WTC11 (cell line): ENCODE results near the gene PDE11A. TPM values are rescaled to one million over a fixed set of nuclear protein-coding genes. Genes with fewer than 3 reads are reported as not detected.

Experiments used
- ATAC-seq: fragments of 200-7000 bp; cut with Tn5 transposase; 2 replicates; pipeline ENCODE4 v1.10.0; 2021; ENCODE audit warnings: mild to moderate bottlenecking, moderate library complexity
- CTCF ChIA-PET: fragments of 300-600 bp; sonication (Branson Sonifier 250); formaldehyde crosslinking; loops from one replicate; lab custom pipeline; 2021; ENCODE audit warnings: antibody characterized with exemption; lab: Charles Lee
- POLR2A ChIA-PET: fragments of 350-600 bp; sonication (Branson Sonifier 250); formaldehyde crosslinking; loops from one replicate; lab custom pipeline; 2021; ENCODE audit warnings: antibody characterized with exemption; lab: Charles Lee
- DNase-seq: peaks from one replicate; pipeline ENCODE4 v3.0.0; 2021; ENCODE audit warnings: low spot score
- H3K27ac Mint-ChIP-seq: 2 replicates; pipeline ENCODE4 v1.8.0; 2021; ENCODE audit warnings: mixed read lengths
- H3K27me3 Mint-ChIP-seq: 2 replicates; pipeline ENCODE4 v1.8.0; 2021; ENCODE audit warnings: low read depth, mild to moderate bottlenecking, moderate library complexity, mixed read lengths
- H3K36me3 Mint-ChIP-seq: 2 replicates; pipeline ENCODE4 v1.8.0; 2021; ENCODE audit warnings: mixed read lengths
- H3K4me1 Mint-ChIP-seq: 2 replicates; pipeline ENCODE4 v1.8.0; 2022; ENCODE audit warnings: mixed read lengths
- H3K4me3 Mint-ChIP-seq: 2 replicates; pipeline ENCODE4 v1.8.0; 2021; ENCODE audit warnings: mild to moderate bottlenecking, moderate library complexity, mixed read lengths
- H3K9me3 Mint-ChIP-seq: 2 replicates; pipeline ENCODE4 v1.8.0; 2021; ENCODE audit warnings: mixed read lengths
- ATF1 ChIP-seq: sonication (generic); formaldehyde crosslinking; IDR thresholded peaks from 2 replicates; pipeline ENCODE4 v1.8.1; 2023; ENCODE audit warnings: mild to moderate bottlenecking, moderate library complexity, missing genetic modification reagents
- ATF2 ChIP-seq: sonication (generic); formaldehyde crosslinking; IDR thresholded peaks from 2 replicates; pipeline ENCODE4 v1.8.1; 2022; ENCODE audit warnings: low read depth, missing genetic modification reagents, borderline replicate concordance
- CDX4 ChIP-seq: fragments of 250-450 bp; sonication (Bioruptor Pico); IDR thresholded peaks from 2 replicates; pipeline ENCODE4 v1.9.0; 2021; ENCODE audit warnings: moderate library complexity, mild to moderate bottlenecking, inconsistent platforms, borderline replicate concordance
- CREB1 ChIP-seq: sonication (generic); formaldehyde crosslinking; IDR thresholded peaks from 2 replicates; pipeline ENCODE4 v1.8.0; 2023; ENCODE audit warnings: mild to moderate bottlenecking, missing genetic modification reagents
- E2F1 ChIP-seq: sonication (generic); formaldehyde crosslinking; IDR thresholded peaks from 2 replicates; pipeline ENCODE4 v1.8.0; 2022; ENCODE audit warnings: mild to moderate bottlenecking, missing genetic modification reagents
- E2F5 ChIP-seq: sonication (generic); formaldehyde crosslinking; IDR thresholded peaks from 2 replicates; pipeline ENCODE4 v1.8.1; 2022; ENCODE audit warnings: mild to moderate bottlenecking, moderate library complexity, missing genetic modification reagents
- FOXK1 ChIP-seq: sonication (generic); formaldehyde crosslinking; IDR thresholded peaks from 2 replicates; pipeline ENCODE4 v1.8.0; 2022; ENCODE audit warnings: mild to moderate bottlenecking, moderate library complexity, missing genetic modification reagents
- GRHL2 ChIP-seq: fragments of 250-450 bp; sonication (Bioruptor Pico); IDR thresholded peaks from 2 replicates; pipeline ENCODE4 v1.8.0; 2022; ENCODE audit warnings: mild to moderate bottlenecking, moderate library complexity; ENCODE audit not compliant: insufficient replicate concordance, severe bottlenecking
- GTF2I ChIP-seq: fragments of 250-450 bp; sonication (Bioruptor Pico); conservative IDR thresholded peaks from 2 replicates; pipeline ENCODE4 v1.4.0; 2021; ENCODE audit warnings: mild to moderate bottlenecking
- MXD4 ChIP-seq: fragments of 250-450 bp; sonication (Bioruptor Pico); IDR thresholded peaks from 2 replicates; pipeline ENCODE4 v1.8.0; 2021; ENCODE audit warnings: mild to moderate bottlenecking, moderate library complexity, borderline replicate concordance
- NFATC4 ChIP-seq: fragments of 250-450 bp; sonication (Bioruptor Pico); IDR thresholded peaks from 2 replicates; pipeline ENCODE4 v1.9.0; 2021; ENCODE audit warnings: mild to moderate bottlenecking
- NFE2L1 ChIP-seq: sonication (generic); formaldehyde crosslinking; IDR thresholded peaks from 2 replicates; pipeline ENCODE4 v1.8.1; 2023; ENCODE audit warnings: missing genetic modification reagents
- RORB ChIP-seq: fragments of 250-450 bp; sonication (Bioruptor Pico); IDR thresholded peaks from 2 replicates; pipeline ENCODE4 v1.9.0; 2021; ENCODE audit warnings: mild to moderate bottlenecking
- SOX15 ChIP-seq: fragments of 250-450 bp; sonication (Bioruptor Pico); IDR thresholded peaks from 2 replicates; pipeline ENCODE4 v1.9.0; 2021; ENCODE audit warnings: mild to moderate bottlenecking
- STAT6 ChIP-seq: sonication (generic); formaldehyde crosslinking; conservative IDR thresholded peaks from 2 replicates; pipeline ENCODE4 v1.8.1; 2023; ENCODE audit warnings: mild to moderate bottlenecking, low read depth, missing genetic modification reagents, moderate library complexity
- USF1 ChIP-seq: sonication (generic); formaldehyde crosslinking; IDR thresholded peaks from 2 replicates; pipeline ENCODE4 v1.8.0; 2022; ENCODE audit warnings: mild to moderate bottlenecking, missing genetic modification reagents
- USF2 ChIP-seq: sonication (generic); formaldehyde crosslinking; IDR thresholded peaks from 2 replicates; pipeline ENCODE4 v1.8.1; 2023; ENCODE audit warnings: mild to moderate bottlenecking, missing genetic modification reagents, moderate library complexity
- ZNF232 ChIP-seq: sonication (generic); formaldehyde crosslinking; IDR thresholded peaks from 2 replicates; pipeline ENCODE4 v1.8.0; 2022; ENCODE audit warnings: mild to moderate bottlenecking, missing genetic modification reagents
- ZNF317 ChIP-seq: sonication (generic); formaldehyde crosslinking; IDR thresholded peaks from 2 replicates; pipeline ENCODE4 v1.8.1; 2023; ENCODE audit warnings: low read depth, mild to moderate bottlenecking, moderate library complexity, missing genetic modification reagents, borderline replicate concordance
- ZNF416 ChIP-seq: fragments of 250-450 bp; sonication (Bioruptor Pico); IDR thresholded peaks from 2 replicates; pipeline ENCODE4 v1.9.0; 2021; ENCODE audit warnings: mild to moderate bottlenecking, inconsistent platforms
- ZNF425 ChIP-seq: fragments of 250-450 bp; sonication (Bioruptor Pico); conservative IDR thresholded peaks from 2 replicates; pipeline ENCODE4 v1.9.0; 2021; ENCODE audit warnings: mild to moderate bottlenecking
- ZSCAN18 ChIP-seq: fragments of 250-450 bp; sonication (Bioruptor Pico); IDR thresholded peaks from 2 replicates; pipeline ENCODE4 v2.1.2; 2022; ENCODE audit warnings: mild to moderate bottlenecking, moderate library complexity
- total RNA-seq: library from RNA; stranded (reverse); gene quantifications from 3 replicates; pipeline ENCODE4 v1.2.3, GENCODE V29; 2021

Gene PDE11A
- total RNA-seq, 1 experiment from 2014 or later, result 0.13 TPM

- TF ChIP-seq ZNF425 (CRISPR knock-in tag) (no peak), ATF1 (no peak), E2F1 (CRISPR knock-in tag) (no peak), NFE2L1 (CRISPR knock-in tag) (no peak), RORB (CRISPR knock-in tag) (no peak)
- TF ChIP-seq, all 79 proteins: peak for 0
Measured at GRCh38 chr2:177616066-177616465, 456.5 kb downstream of the PDE11A start (continued).

- H3K4me1 Mint-ChIP-seq, result peaks cover 16% of the 10 kb centered on the region
- no peak for TF ChIP-seq GTF2I (CRISPR knock-in tag)
- no peak for TF ChIP-seq NFATC4 (CRISPR knock-in tag)
- TF ChIP-seq RORB (CRISPR knock-in tag), result no peak
- no peak for TF ChIP-seq ATF2 (CRISPR knock-in tag)
- no peak for TF ChIP-seq USF2
- TF ChIP-seq FOXK1 (CRISPR knock-in tag), result no peak
- no peak for TF ChIP-seq MXD4 (CRISPR knock-in tag)
- no peak for TF ChIP-seq GRHL2
- no peak for TF ChIP-seq ZNF416 (CRISPR knock-in tag)
- no peak for TF ChIP-seq CDX4 (CRISPR knock-in tag)
- TF ChIP-seq ZSCAN18, result no peak
- TF ChIP-seq ZNF317 (CRISPR knock-in tag), result no peak
- TF ChIP-seq USF1 (CRISPR knock-in tag), result no peak
- TF ChIP-seq ZNF232 (CRISPR knock-in tag), result no peak
- TF ChIP-seq E2F5 (CRISPR knock-in tag), result no peak
- no peak for TF ChIP-seq SOX15
- TF ChIP-seq STAT6, result no peak
- no peak for TF ChIP-seq CREB1 (CRISPR knock-in tag)
- DNase-seq (no peak), ATAC-seq (no peak)
- POLR2A ChIA-PET, result no interaction called here
- H3K4me3 Mint-ChIP-seq, result no peak overlapping the region
- no peak overlapping the region for H3K27ac Mint-ChIP-seq
- no peaks in the 10 kb centered on the region for H3K36me3 Mint-ChIP-seq
- peaks cover 5% of the 10 kb centered on the region for H3K9me3 Mint-ChIP-seq
- H3K27me3 Mint-ChIP-seq, result peaks cover 8% of the 10 kb centered on the region
- CTCF ChIA-PET, result no interaction called here
Measured at GRCh38 chr2:177612659-177613058, 459.9 kb downstream of the PDE11A start.
